K562 (cell line): ENCODE data around the gene HDAC2. TPM values are rescaled to one million over a fixed set of nuclear protein-coding genes. Genes with fewer than 3 reads are reported as not detected.

Experiments
- ATAC-seq: fragments of 200-7000 bp; cut with Tn5 transposase; 3 replicates; pipeline ENCODE4 v1.9.1; 2020; ENCODE audit warnings: moderate library complexity
- BruUV-seq: library from RNA; stranded (reverse); fragments of 400-500 nt; replicated peaks from 2 replicates; lab custom pipeline; 2021; lab: Mats Ljungman, UMichigan
- CTCF ChIA-PET: fragments of 300-600 bp; formaldehyde crosslinking; extraction: SDS; loops from one replicate; lab custom pipeline; 2021; ENCODE audit warnings: low intra/inter-chr PET ratio; lab: Yijun Ruan, JAX
- POLR2A ChIA-PET: fragments of 300-600, 350-650 bp; sonication (Branson Sonifier 250); formaldehyde crosslinking; extraction: SDS; loops from one replicate; lab custom pipeline; 2021; ENCODE audit warnings: antibody characterized with exemption, inconsistent platforms; lab: Yijun Ruan, JAX
- DNase-seq, 4 experiments: peaks; one replicate each; pipeline versions ENCODE4 v3.0.0 to v3.0.0-alpha.2; 2011 to 2018; ENCODE audit warnings: low spot score in 3 of 4, mixed read lengths in 3 of 4; ENCODE audit errors: extremely low read depth in 1 of 4
- FAIRE-seq: peaks from 2 replicates; lab custom pipeline; 2011; peaks lifted over from hg19 to GRCh38; lab: Jason Lieb, UNC
- H2AFZ ChIP-seq: 2 replicates; pipeline ENCODE4 v1.6.0; 2011; ENCODE audit warnings: low read depth, low read length, control low read depth, inconsistent platforms
- H3K27ac ChIP-seq: fragments of 200-600 bp; 3 replicates; pipeline ENCODE4 v1.8.0; 2011; ENCODE audit warnings: low read depth, mild to moderate bottlenecking, control low read depth, inconsistent platforms, low read length, moderate library complexity, mixed read lengths; ENCODE audit errors: extremely low read depth
- H3K27me3 ChIP-seq, 2 experiments: fragments of 300-600 bp in 1 of 2; 2 replicates in 1 of 2; 3 replicates in 1 of 2; pipeline versions ENCODE4 v1.6.0 to v1.8.0; 2011; ENCODE audit warnings: inconsistent platforms in 2 of 2, low read length in 2 of 2, mild to moderate bottlenecking in 1 of 2, mixed read lengths in 1 of 2, moderate library complexity in 1 of 2; ENCODE audit not compliant: control insufficient read depth in 2 of 2, insufficient read depth in 2 of 2
- H3K36me3 ChIP-seq: fragments of 300-600 bp; 3 replicates; pipeline ENCODE4 v1.8.0; 2011; ENCODE audit warnings: mild to moderate bottlenecking, low read length, inconsistent platforms; ENCODE audit not compliant: control insufficient read depth, insufficient read depth
- H3K4me1 ChIP-seq, 2 experiments: fragments of 200-600 bp in 1 of 2; replicated peaks in 1 of 2; 2 replicates in 1 of 2; 3 replicates in 1 of 2; pipeline versions ENCODE4 v1.5.1 to v1.8.0; 2011; ENCODE audit warnings: inconsistent platforms in 2 of 2, low read length in 2 of 2, mild to moderate bottlenecking in 1 of 2, mixed read lengths in 1 of 2, moderate library complexity in 1 of 2; ENCODE audit not compliant: control insufficient read depth in 2 of 2, insufficient read depth in 2 of 2
- H3K4me2 ChIP-seq: 2 replicates; pipeline ENCODE4 v1.6.1; 2011; ENCODE audit warnings: low read length, control low read depth, inconsistent platforms, mixed read lengths; ENCODE audit not compliant: insufficient read depth
- H3K4me3 ChIP-seq: fragments of 200-600 bp; sonication (generic), shearing (Covaris generic); 2 replicates; pipeline ENCODE4 v1.5.1; 2016; ENCODE audit warnings: control low read depth, inconsistent platforms
- H3K79me2 ChIP-seq: fragments of 200-600 bp; 3 replicates; pipeline ENCODE4 v1.8.0; 2011; ENCODE audit warnings: low read length, inconsistent platforms; ENCODE audit not compliant: control insufficient read depth, insufficient read depth
- H3K9ac ChIP-seq, 2 experiments: 2 replicates each; pipeline versions ENCODE4 v1.6.0 to v1.6.1; 2011; ENCODE audit warnings: low read depth in 2 of 2, low read length in 2 of 2, control low read depth in 1 of 2, inconsistent platforms in 1 of 2, mild to moderate bottlenecking in 1 of 2, mixed read lengths in 1 of 2; ENCODE audit not compliant: insufficient read depth in 1 of 2
- H3K9me1 ChIP-seq: one replicate; pipeline ENCODE4 v1.6.0; 2011; ENCODE audit warnings: inconsistent platforms, mild to moderate bottlenecking, low read length, moderate library complexity; ENCODE audit not compliant: control insufficient read depth, insufficient read depth
- H3K9me3 ChIP-seq: replicated peaks from 2 replicates; pipeline ENCODE4 v1.5.1; 2011; ENCODE audit warnings: low read depth, low read length, inconsistent platforms; ENCODE audit not compliant: control insufficient read depth, insufficient read depth
- H4K20me1 ChIP-seq: replicated peaks from 2 replicates; pipeline ENCODE4 v1.6.1; 2011; ENCODE audit warnings: low read length, inconsistent platforms, mixed read lengths; ENCODE audit not compliant: control insufficient read depth, insufficient read depth
- BCLAF1 ChIP-seq, 2 experiments: fragments of 450-650 bp in 1 of 2; IDR thresholded peaks; 2 replicates each; pipeline ENCODE4 v1.6.1; 2011 to 2017; ENCODE audit warnings: low read depth in 2 of 2, antibody characterized with exemption in 1 of 2, borderline replicate concordance in 1 of 2, low read length in 1 of 2, mild to moderate bottlenecking in 1 of 2, mixed read lengths in 1 of 2; ENCODE audit not compliant: control insufficient read depth in 1 of 2
- DDX20 ChIP-seq: fragments of 450-650 bp; IDR thresholded peaks from 2 replicates; pipeline ENCODE4 v1.6.1; 2016; ENCODE audit warnings: missing genetic modification characterization, low read depth, mild to moderate bottlenecking, missing compliant biosample characterization, moderate library complexity
- MEIS2 ChIP-seq: fragments of 450-650 bp; IDR thresholded peaks from 2 replicates; pipeline ENCODE4 v1.6.1; 2014; ENCODE audit warnings: mild to moderate bottlenecking; ENCODE audit not compliant: partially characterized antibody
- PHTF2 ChIP-seq: fragments of 250-450 bp; sonication (Bioruptor Pico); IDR thresholded peaks from 2 replicates; pipeline ENCODE4 v1.5.0; 2021; ENCODE audit warnings: mild to moderate bottlenecking
- RBM39 ChIP-seq: fragments of 200-400 bp; formaldehyde crosslinking; optimal IDR thresholded peaks from 2 replicates; pipeline ENCODE3; 2018; ENCODE audit warnings: low read depth, low read length
- SNRNP70 ChIP-seq: fragments of 200-400 bp; formaldehyde crosslinking; optimal IDR thresholded peaks from 2 replicates; pipeline ENCODE3; 2017; ENCODE audit warnings: low read depth, low read length
- ZBTB7A ChIP-seq: IDR thresholded peaks from 2 replicates; pipeline ENCODE4 v1.6.1; 2011; ENCODE audit warnings: low read depth, mild to moderate bottlenecking, low read length, moderate library complexity, borderline replicate concordance; ENCODE audit not compliant: control insufficient read depth
- ZC3H4 ChIP-seq: sonication (generic); formaldehyde crosslinking; IDR thresholded peaks from 2 replicates; pipeline ENCODE4 v1.9.0; 2021; ENCODE audit warnings: missing genetic modification reagents, borderline replicate concordance
- ZNF224 ChIP-seq: sonication (generic); formaldehyde crosslinking; IDR thresholded peaks from 2 replicates; pipeline ENCODE4 v1.8.0; 2022; ENCODE audit warnings: mild to moderate bottlenecking, missing genetic modification reagents
- ZNF239 ChIP-seq: fragments of 250-450 bp; sonication (Bioruptor Pico); IDR thresholded peaks from 2 replicates; pipeline ENCODE4 v1.4.0; 2020; ENCODE audit warnings: mild to moderate bottlenecking
- ZNF280B ChIP-seq: fragments of 250-450 bp; sonication (Bioruptor Pico); IDR thresholded peaks from 2 replicates; pipeline ENCODE4 v1.5.1; 2021; ENCODE audit warnings: mild to moderate bottlenecking
- in situ Hi-C: fragments of 300-500 bp; cut with MboI; formaldehyde crosslinking; loops from 4 replicates; pipeline ENCODE4 v1.15.0; 2018; ENCODE audit warnings: inconsistent platforms, mixed read lengths
- intact Hi-C: fragments of 100-400 bp; cut with micrococcal nuclease; formaldehyde crosslinking; loops from 2 replicates; pipeline ENCODE4 v1.14.2; 2022
- polyA plus RNA-seq, 8 experiments: library from polyadenylated mRNA; depleted of rRNA in 4 of 8; stranded (reverse) in 5 of 8; unstranded in 3 of 8; fragments of >200 nt; fragmentation: Nextera tagmentation in 2 of 8; fragmentation: Illumina TruSeq in 1 of 8; extraction: Ambion mirVana in 2 of 8; extraction: Trizol in 1 of 8; gene quantifications; 2 replicates each; pipeline versions ENCODE4 v1.2.1 to v1.2.3, GENCODE V29; 2011 to 2014; ENCODE audit warnings: inconsistent platforms in 1 of 8, missing spikeins in 1 of 8
- total RNA-seq, 7 experiments: library from RNA; depleted of rRNA in 6 of 7; stranded (reverse); fragments of >200 nt in 6 of 7; fragmentation: Illumina TruSeq in 2 of 7; extraction: Trizol in 2 of 7; gene quantifications; 2 replicates each; pipeline versions ENCODE4 v1.2.1 to v1.2.3, GENCODE V29; 2011 to 2021; ENCODE audit warnings: low replicate concordance in 1 of 7
- TF ChIP-seq, protein P1 (sequence below): sonication (generic); formaldehyde crosslinking; IDR thresholded peaks from 2 replicates; pipeline ENCODE4 v1.8.0; 2022; ENCODE audit warnings: mild to moderate bottlenecking, low read depth, missing genetic modification reagents
- TF ChIP-seq, protein P2 (sequence below), 2 experiments: fragments of 450-650 bp; conservative IDR thresholded peaks; 2 replicates each; pipeline ENCODE4 v1.6.1; 2017; ENCODE audit warnings: mild to moderate bottlenecking in 2 of 2, moderate library complexity in 2 of 2

The HDAC2 gene
- total and polyA plus RNA-seq, 9 of the 15 experiments (the other 6 are each of a cell fraction or from before 2014, with no cell fraction given), result 67.0 to 277 (median 151) TPM

GRCh38 chr6:113893866-113894265, 77.1 kb downstream of the HDAC2 start (continued):
- TF ChIP-seq ZNF224 (no peak), ZC3H4 (CRISPR knock-in tag) (no peak), ZNF280B (CRISPR knock-in tag) (no peak)

GRCh38 chr6:113893451-113893850, 77.5 kb downstream of the HDAC2 start:
- no peaks in the 10 kb centered on the region for H3K4me1 ChIP-seq
- no peak overlapping the region for H3K27ac ChIP-seq
- no peak overlapping the region for H3K4me2 ChIP-seq
- no peak for ATAC-seq
- H3K9me1 ChIP-seq, result no peaks in the 10 kb centered on the region
- no peaks in the 10 kb centered on the region for H3K79me2 ChIP-seq
- in situ Hi-C loops, result no loop called here
- H3K9me3 ChIP-seq, result no peaks in the 10 kb centered on the region
- H3K36me3 ChIP-seq, result no peaks in the 10 kb centered on the region
- FAIRE-seq, result no peak
- no peak overlapping the region for H3K9ac ChIP-seq
- POLR2A ChIA-PET, result no interaction called here
- TF ChIP-seq, protein P1, sequence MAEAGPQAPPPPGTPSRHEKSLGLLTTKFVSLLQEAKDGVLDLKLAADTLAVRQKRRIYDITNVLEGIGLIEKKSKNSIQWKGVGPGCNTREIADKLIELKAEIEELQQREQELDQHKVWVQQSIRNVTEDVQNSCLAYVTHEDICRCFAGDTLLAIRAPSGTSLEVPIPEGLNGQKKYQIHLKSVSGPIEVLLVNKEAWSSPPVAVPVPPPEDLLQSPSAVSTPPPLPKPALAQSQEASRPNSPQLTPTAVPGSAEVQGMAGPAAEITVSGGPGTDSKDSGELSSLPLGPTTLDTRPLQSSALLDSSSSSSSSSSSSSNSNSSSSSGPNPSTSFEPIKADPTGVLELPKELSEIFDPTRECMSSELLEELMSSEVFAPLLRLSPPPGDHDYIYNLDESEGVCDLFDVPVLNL (CRISPR knock-in tag), result no peak
- TF ChIP-seq ZBTB7A (no peak), ZNF239 (no peak), MEIS2 (no peak), PHTF2 (CRISPR knock-in tag) (no peak), DDX20 (no peak), BCLAF1 (IDR thresholded peaks at IDR 0.05; ENCODE audit: borderline replicate concordance in 1 of 2, control insufficient read depth in 1 of 2, low read depth in 2 of 2, low read length in 1 of 2) (no peak), SNRNP70 (no peak), RBM39 (no peak)
- TF ChIP-seq, protein P2, sequence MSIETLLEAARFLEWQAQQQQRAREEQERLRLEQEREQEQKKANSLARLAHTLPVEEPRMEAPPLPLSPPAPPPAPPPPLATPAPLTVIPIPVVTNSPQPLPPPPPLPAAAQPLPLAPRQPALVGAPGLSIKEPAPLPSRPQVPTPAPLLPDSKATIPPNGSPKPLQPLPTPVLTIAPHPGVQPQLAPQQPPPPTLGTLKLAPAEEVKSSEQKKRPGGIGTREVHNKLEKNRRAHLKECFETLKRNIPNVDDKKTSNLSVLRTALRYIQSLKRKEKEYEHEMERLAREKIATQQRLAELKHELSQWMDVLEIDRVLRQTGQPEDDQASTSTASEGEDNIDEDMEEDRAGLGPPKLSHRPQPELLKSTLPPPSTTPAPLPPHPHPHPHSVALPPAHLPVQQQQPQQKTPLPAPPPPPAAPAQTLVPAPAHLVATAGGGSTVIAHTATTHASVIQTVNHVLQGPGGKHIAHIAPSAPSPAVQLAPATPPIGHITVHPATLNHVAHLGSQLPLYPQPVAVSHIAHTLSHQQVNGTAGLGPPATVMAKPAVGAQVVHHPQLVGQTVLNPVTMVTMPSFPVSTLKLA (conservative IDR thresholded peaks at IDR 0.05), result no peak
- no peak overlapping the region for H2AFZ ChIP-seq
- intact Hi-C loops, result no loop called here
- no TSS peak for BruUV-seq
- H4K20me1 ChIP-seq, result no peaks in the 10 kb centered on the region
- no peak for DNase-seq
- CTCF ChIA-PET, result no interaction called here
- H3K4me3 ChIP-seq, result no peak overlapping the region
- H3K27me3 ChIP-seq, result no peaks in the 10 kb centered on the region
